ENCODE data around the gene KIFC1. TPM values are rescaled to one million over a fixed set of nuclear protein-coding genes. Genes with fewer than 3 reads are reported as not detected.
A peak's percentile ranks its signal among the peaks of the same experiment; 100 is the strongest.
"Not testable (repeated sequence)": the region's sequence is repeated elsewhere in the genome, so short reads cannot be mapped to it uniquely, and the experiment has no call there.

The KIFC1 gene, protein sequence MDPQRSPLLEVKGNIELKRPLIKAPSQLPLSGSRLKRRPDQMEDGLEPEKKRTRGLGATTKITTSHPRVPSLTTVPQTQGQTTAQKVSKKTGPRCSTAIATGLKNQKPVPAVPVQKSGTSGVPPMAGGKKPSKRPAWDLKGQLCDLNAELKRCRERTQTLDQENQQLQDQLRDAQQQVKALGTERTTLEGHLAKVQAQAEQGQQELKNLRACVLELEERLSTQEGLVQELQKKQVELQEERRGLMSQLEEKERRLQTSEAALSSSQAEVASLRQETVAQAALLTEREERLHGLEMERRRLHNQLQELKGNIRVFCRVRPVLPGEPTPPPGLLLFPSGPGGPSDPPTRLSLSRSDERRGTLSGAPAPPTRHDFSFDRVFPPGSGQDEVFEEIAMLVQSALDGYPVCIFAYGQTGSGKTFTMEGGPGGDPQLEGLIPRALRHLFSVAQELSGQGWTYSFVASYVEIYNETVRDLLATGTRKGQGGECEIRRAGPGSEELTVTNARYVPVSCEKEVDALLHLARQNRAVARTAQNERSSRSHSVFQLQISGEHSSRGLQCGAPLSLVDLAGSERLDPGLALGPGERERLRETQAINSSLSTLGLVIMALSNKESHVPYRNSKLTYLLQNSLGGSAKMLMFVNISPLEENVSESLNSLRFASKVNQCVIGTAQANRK
- total RNA-seq = 0.38 TPM

DNA sequence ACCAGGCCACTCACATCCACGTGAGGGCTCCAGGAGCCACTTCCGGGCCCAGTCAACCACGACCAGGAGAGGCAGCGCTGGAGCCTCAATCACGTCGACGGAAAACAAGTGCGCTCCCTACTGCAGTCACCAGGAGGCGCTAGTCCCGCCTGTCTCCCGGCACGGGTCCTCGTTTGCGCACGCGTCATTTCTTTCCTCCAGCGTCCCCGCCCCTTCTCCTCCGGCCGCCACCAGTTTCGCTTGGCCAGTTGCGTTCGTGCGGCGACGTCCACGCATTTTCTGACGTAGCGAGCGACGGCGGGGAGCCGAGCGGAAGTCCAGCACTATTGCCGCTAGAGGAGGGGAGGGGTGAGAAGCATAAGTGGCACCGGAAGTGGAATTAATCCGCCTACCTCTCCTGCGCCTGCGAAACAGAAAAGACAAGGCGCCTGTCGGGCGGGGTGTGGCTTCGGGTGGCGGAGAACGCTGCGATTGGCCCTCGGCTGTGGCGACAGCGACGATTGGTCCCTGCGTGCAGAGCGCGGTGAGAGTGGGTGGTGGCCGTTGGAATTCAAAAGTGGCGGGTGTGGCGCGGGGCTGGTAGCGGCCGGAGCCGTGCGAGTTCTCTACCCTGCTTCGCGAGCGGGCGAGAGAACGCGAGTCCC, at the start of gene KIFC1:
Gene KIFC1, plus strand, starts transcription at position 546 of the 644 bp plus-strand sequence. CDS start 163 bp downstream, outside the sequence.
- DNase-seq (ENCODE audit: low spot score) (peak; percentile 99), ATAC-seq (peak; percentile 95)

DNA sequence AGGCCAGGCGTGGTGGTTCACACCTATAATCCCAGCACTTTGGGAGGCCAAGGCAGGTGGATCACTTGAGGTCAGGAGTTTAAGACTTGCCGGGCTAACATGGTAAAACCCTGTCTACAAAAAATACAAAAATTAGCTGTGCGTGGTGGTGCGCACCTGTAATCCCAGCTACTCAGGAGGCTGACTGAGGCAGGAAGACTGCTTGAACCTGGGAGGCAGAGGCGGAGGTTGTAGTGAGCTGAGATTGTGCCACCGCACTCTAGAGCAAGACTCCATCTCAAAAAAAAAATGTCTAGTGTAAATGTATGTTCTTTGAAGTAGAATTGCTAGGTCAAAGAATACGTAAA, 48.0 kb upstream of the KIFC1 start:
- ATAC-seq = not testable (repeated sequence)

DNA sequence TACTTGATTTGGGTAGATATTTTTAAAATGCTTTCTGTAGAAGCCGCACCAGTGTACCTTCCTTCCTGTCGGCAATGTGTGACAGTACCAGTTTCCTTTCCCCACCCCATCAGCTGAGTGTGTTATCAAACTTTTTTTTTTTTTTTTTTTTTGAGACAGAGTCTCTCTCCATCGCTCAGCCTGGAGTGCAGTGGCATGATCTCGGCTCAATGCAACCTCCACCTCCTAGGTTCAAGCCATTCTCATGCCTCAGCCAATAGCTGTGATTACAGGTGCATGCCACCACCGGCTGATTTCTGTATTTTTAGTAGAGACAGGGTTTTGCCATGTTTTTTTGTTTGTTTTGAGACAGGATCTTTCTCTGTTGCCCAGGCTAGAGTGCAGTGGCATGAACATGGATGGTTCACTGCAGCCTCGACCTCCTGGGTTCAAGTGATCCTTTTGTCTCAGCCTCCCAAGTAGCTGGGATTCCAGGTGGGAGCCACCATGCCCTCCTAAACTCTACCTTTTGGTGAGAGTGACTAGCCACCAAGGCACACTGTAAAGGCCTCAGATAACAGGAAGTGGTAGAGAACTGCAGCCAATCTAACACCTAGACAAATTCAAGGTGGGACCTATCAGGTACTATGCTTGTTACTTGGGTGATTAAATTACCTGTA, 47.5 kb upstream of the KIFC1 start:
- ATAC-seq = no peak
- no peak for DNase-seq (ENCODE audit: low spot score)

More for the DNA sequence above, 48.0 kb upstream of the KIFC1 start:
- DNase-seq (ENCODE audit: low spot score) = not testable (repeated sequence)

DNA sequence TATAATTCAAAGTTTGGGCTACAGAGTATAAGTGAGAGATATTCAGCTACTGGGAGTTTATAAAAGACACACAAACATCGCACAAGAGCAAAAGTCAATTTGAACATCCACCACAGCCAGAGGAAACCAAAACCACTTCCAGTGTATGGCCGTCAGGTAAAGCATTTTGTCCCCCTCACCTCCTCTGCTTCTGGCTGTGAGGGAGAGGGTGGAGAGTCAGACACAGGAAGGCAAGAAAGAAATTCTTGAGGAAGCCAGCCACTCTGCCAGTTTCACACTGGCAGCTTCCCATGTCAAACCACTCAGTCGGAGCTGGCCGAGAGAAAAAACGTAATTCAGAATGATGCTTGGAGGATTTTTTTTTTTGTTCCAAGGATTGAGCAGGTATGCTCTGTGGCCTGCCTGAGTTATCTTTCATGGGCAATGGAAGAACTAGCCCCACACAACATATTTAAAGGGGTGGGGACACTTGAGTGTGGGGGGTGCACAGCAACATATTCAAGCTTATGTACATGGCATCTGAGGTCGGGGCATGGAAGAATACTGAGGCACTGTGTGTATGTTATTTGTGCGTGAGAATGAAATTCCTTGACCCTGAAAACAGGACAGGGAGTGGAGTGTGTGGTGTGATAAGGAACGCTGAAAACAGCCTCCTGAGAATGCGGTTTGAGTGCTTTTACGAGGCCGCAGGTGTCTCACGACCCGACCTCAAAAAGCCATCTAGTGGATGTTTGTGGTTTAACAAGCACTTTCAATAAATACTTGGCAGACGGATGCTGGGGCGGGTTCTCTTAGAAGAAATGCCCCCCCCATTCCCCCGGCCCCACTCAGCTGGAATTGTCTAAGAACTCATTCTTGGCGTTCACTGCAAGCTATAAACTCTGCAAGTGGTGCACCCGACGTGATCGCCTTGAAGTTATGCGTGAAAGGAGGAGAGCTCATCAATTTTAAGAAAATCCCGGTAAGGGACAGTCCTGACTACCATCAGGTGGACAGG, 46.6 kb upstream of the KIFC1 start:
- DNase-seq (ENCODE audit: low spot score) (no peak), ATAC-seq (peak; percentile 73)

DNA sequence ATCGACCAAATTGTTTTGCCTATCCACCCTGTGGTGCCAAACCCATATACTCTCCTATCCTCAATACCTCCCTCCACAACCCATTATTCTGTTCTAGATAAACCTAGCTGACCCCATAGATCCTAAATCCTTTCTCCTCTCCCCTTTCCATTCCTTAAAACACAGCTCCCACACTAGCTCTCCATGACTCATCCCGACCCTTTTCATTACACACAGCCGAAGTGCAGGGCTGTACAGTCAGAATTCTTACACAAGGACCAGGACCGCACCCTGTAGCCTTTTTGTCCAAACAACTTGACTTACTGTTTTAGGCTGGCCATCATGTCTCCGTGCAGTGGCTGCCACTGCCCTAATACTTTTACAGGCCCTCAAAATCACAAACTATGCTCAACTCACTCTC, 44.7 kb upstream of the KIFC1 start:
- ATAC-seq = not testable (repeated sequence)

DNA sequence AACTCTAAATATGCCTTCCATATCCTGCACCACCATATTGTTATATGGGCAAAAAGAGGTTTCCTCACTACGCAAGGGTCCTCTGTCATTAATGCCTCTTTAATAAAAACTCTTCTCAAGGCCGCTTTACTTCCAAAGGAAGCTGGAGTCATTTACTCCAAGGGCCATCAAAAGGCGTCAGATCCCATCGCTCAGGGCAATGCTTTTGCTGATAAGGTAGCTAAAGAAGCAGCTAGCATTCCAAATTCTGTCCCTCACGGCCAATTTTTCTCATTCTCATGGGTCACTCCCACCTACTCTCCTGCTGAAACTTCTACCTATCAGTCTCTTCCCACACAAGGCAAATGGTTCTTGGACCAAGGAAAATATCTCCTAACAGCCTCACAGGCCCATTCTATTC, 43.8 kb upstream of the KIFC1 start:
- ATAC-seq (no peak), DNase-seq (ENCODE audit: low spot score) (no peak)

More for the DNA sequence above, 44.7 kb upstream of the KIFC1 start:
- not testable (repeated sequence) for DNase-seq (ENCODE audit: low spot score)

DNA sequence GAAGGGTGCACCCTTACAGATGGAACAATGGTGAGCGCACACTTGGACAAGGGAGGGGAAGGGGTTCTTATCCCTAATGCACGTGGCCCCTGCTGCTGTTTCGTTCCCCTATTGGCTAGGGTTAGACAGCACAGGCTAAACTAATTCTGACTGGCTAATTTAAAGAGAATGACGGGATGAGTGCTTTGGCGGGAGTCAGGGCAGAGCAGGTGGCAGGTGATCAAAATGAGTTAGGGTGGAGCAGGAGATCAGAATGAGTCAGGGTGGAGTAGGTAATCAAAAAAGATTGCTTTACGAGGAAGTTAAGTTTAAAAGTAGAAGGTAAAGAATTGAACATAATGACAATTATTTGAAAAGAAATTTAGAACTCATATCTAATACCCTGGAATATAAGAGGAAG, 35.8 kb upstream of the KIFC1 start:
- DNase-seq (ENCODE audit: low spot score); ATAC-seq: not testable (repeated sequence)

DNA sequence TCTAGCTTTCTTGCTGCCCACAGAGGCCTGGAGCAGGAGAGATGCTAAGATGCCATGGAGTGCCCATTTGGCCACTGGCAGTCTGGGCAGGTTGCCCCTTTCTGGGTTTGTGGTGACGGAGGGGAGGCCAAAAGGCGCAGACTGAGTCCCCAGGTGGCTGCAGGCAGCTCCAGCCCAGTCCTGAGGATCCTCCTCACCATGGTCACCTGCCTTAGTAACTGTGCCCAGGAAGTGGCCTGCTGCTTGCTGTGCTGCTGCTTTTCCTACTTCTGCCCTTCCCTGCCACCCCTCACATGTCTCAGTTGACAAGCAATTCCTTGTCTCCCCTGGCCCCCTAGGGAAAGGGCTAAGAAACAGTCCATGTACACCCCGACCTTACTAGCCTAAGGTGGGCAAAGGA, 35.3 kb upstream of the KIFC1 start:
- DNase-seq (ENCODE audit: low spot score) (no peak), ATAC-seq (no peak)

DNA sequence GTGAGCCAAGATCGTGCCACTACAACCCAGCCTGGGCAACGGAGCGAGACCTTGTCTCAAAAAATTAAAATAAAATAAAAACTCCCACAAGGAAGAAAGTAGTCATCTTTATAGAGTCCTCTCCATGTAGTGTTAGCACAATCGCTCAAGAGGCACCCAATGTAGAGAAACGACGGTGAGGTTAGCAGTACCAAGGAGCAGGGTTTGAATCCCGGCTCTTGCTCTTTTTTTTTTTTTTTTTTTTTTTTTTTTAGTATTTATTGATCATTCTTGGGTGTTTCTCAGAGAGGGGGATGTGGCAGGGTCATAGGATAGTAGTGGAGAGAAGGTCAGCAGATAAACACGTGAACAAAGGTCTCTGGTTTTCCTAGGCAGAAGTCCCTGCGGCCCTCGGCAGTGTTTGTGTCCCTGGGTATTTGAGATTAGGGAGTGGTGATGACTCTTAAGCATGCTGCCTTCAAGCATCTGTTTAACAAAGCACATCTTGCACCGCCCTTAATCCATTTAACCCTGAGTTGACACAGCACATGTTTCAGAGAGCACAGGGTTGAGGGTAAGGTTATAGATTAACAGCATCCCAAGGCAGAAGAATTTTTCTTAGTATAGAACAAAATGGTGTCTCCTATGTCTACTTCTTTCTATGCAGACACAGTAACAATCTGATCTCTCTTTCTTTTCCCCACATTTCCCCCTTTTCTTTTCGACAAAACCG, 34.3 kb upstream of the KIFC1 start:
- not testable (repeated sequence) for DNase-seq (ENCODE audit: low spot score); ATAC-seq

DNA sequence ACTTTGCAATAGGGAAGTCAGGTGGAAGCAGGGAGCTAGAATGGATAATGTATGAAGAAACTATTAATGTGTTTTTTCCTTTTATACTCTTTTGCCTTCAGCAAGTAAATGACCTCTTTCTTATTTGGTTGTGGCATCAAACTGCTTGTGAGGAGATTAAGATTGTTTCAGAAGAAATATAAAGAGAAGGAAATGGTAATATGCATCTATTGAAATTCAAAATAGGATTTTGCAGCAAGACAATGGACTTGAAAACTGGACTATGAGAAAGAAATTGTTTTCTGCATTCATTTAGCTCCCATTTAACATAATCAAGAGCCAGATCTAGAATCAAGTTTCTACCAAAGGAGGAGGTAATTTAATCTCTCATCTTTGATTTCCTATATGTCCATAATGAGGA, 32.3 kb upstream of the KIFC1 start:
- no peak for DNase-seq (ENCODE audit: low spot score)
- no peak for ATAC-seq

DNA sequence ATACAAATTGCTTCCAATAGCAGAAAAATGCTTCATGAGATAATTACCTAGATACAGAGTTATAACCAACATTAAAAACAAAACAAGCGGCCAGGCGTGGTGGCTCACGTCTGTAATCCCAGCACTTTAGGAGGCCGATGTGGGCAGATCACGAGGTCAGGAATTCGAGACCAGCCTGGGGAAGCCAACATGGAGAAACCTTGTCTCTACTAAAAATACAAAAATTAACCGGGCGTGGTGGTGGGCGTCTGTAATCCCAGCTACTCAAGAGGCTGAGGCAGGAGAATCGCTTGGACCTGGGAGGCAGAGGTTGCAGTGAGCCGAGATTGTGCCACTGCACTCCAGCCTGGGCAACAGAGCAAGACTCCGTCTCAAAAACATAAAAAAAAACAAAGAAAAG, 28.1 kb upstream of the KIFC1 start:
- DNase-seq (ENCODE audit: low spot score); ATAC-seq: not testable (repeated sequence)

DNA sequence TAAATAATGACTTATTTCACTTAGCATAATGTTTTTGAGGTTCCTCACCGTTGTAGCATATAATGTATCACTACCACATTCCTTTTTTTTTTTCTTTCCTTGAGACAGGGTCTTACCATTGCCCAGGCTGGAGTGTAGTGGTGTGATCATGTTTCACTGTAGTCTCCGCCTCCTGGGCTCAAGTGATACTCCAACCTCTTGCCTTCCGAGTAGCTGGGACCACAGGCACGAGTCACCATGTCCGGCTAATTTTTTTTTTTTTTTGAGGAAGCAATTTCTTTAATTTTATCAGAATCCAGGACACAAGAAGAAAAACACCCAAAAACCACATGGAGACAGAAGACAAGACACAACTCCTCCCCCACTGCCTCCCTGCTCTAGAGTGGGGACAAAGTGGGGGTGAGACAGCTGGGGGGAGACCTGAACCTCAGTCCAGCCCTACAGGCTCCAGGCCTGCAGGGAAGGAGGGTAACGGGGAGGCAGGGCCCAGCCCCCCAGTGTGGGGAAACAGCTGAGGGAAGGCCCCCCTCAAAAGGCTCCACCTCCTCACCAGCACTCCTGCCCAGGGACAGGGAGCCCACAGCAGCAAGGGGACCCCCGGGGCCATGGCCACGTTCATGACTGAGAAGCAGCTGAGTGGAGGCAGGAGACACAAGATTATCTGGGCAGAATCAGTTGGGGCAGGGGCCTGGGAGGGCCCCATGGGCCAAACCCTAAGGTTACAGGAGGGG, 27.0 kb upstream of the KIFC1 start:
- DNase-seq (ENCODE audit: low spot score); ATAC-seq: not testable (repeated sequence)

DNA sequence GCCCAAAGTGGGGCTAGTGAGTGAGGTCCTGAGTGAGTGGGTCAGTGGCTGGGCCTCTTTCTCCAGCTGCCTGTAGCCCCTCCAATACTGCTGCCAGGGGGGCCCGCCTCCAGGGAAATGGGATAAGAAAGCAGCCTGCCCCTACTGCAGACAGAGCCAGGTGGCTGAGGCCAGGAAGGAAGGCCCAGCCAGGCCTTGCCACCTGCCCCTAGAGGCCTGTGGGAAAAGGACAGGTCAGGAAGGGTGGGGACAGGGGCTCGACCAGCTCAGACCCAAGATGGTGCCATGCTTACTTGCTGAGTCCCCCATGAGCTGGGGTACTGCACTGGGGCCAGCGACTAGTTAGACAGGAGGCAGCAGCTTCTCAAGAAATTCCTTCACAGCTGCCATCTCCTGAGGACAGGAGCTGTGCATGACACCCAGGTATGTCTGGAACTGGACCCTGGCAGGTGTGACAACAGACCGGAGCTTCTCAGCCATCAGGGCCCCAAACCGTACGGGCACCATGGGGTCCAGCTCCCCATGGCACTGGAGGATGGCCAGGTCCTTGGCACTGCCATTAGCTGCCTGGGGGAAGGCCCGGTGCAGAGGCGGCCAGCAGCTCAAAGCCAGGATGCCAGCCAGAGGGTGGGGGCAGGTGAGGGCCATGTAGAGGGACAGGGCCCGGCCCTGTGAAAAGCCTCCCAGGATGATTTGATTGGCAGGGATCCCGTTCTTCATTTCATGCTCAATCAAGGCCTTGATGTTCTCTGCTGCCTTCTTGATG, 26.2 kb upstream of the KIFC1 start:
- not testable (repeated sequence) for DNase-seq (ENCODE audit: low spot score); ATAC-seq

DNA sequence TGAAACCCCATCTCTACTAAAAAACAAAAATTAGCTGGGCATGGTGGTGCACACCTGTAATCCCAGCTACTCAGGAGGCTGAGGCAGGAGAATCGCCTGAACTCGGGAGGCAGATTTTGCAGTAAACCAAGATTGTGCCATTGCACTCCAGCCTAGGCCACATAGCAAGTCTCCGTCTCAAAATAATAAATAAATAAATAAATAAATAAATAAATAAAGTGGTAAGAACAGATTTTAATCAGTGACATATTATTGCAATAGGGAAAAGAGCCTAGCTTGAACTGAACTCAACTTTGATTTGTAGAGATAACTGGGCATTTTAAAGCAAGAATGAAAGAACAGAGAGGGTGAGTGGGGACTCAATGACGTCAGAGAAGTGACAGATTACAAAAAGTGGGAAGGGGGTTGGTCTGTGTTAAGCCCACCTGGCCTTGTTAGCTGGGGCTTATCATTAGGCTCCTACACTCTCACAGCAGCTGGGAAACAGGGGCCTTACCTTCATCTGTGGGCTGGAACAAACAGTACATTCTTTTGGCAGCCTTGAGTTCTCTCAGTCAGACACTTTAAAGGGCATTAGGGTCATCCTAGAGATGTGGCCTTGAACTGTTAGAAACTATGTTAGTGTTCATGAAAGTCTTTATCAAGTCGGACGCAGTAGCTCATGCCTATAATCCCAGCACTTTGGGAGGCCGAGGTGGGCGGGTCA, 24.5 kb upstream of the KIFC1 start:
- DNase-seq (ENCODE audit: low spot score) (no peak), ATAC-seq (no peak)

DNA sequence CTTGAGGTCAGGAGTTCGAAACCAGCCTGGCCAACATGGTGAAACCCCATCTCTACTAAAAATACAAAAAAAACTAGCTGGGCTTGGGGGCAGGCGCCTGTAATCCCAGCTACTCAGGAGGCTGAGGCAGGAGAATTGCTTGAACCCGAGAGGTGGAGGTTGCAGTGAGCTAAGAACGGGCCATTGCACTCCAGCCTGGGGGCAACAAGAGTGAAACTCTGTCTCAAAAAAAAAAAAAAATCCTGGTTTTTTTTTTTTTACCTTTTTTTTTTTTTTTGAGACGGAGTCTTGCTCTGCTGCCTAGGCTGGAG, 24.0 kb upstream of the KIFC1 start:
- not testable (repeated sequence) for DNase-seq (ENCODE audit: low spot score); ATAC-seq

DNA sequence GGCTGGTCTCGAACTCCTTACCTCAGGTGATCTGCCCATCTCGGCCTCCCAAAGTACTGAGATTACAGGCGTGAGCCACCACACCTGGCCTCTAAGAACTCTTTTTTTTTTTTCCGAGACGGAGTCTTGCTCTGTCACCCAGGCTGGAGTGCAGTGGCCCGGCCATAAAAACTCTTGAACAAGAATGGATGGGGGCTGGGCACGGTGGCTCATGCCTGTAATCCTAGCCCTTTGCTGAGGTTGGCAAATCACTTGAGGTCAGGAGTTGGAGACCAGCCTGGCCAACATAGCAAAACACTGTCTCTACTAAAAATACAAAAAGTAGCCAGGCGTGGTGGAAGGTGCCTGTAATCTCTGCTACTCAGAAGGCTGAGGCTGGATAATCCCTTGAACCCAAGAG, 19.7 kb upstream of the KIFC1 start:
- not testable (repeated sequence) for DNase-seq (ENCODE audit: low spot score); ATAC-seq

DNA sequence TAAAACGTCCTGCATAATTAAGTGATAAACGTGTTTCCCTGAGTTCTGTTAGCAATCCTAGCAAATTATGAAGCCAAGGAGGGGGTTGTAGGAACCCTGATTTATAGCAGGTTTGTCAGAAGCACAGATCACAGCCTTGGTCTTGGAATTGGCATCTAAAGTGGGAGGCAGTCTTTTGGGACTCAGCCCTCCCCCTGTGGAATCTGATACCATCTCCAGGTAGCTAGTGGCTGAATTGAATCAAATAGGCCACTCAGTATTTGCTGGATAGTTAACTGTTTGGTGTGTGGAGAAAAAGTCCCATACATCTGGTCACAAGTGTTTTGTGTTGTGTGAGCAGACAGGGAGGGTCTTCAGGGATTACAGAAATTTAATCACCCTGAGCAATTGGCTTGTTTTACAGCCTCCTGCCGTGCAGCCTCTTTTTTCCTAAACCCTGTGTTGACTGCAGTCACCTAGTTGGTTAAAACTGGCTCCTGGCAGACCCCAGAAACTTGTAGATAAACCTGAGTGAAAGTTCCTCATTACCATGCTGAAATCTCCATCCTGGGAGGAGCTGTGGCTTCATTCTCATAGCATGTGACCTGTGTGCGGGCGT, 19.0 kb upstream of the KIFC1 start:
- ATAC-seq (no peak), DNase-seq (ENCODE audit: low spot score) (no peak)
